Stimulated activated CD8-positive, alpha-beta memory T cell treated with anti-CD3 and anti-CD28 coated beads, Interleukin-12 subunit alpha, Interleukin-12 subunit beta, amount 100 ng/mL, for 24 hours (primary cell): ENCODE data around the gene GAD1.

Source experiments
- DNase-seq: peaks from one replicate; pipeline ENCODE4 v3.0.0-alpha.2; 2020; ENCODE audit errors: extremely low read depth

GAD1 gene

GRCh38 chr2:170845343-170845742 lies 28.7 kb downstream of the GAD1 start:
- DNase-seq, result no peak

GRCh38 chr2:170846314-170846713 lies 29.6 kb downstream of the GAD1 start:
- no peak for DNase-seq

- DNase-seq, result no peak
Observed at GRCh38 chr2:170847716-170848115, 31.0 kb downstream of the GAD1 start.

- DNase-seq, result no peak
Observed at GRCh38 chr2:170848587-170848986, 31.9 kb downstream of the GAD1 start.

- no peak for DNase-seq
Observed at GRCh38 chr2:170850251-170850650, 33.6 kb downstream of the GAD1 start.

GRCh38 chr2:170851635-170852034 lies 34.9 kb downstream of the GAD1 start:
- no peak for DNase-seq

- DNase-seq, result no peak
Observed at GRCh38 chr2:170856066-170856465, 39.4 kb downstream of the GAD1 start.

GRCh38 chr2:170862286-170862902 lies 45.7 kb downstream of the GAD1 start:
- no peak for DNase-seq

- DNase-seq, result no peak
Observed at GRCh38 chr2:170863087-170863486, 46.4 kb downstream of the GAD1 start.

- no peak for DNase-seq
Observed at GRCh38 chr2:170869036-170869435, 52.3 kb downstream of the GAD1 start.

- DNase-seq, result no peak
Observed at GRCh38 chr2:170869461-170869860, 52.8 kb downstream of the GAD1 start.

- peak; percentile 43 for DNase-seq
Observed at GRCh38 chr2:170873035-170873692, 56.5 kb downstream of the GAD1 start.

- DNase-seq, result no peak
Observed at GRCh38 chr2:170878066-170878465, 61.4 kb downstream of the GAD1 start.

- DNase-seq, result no peak
Observed at GRCh38 chr2:170878505-170878904, 61.8 kb downstream of the GAD1 start.

- no peak for DNase-seq
Observed at GRCh38 chr2:170881840-170882239, 65.2 kb downstream of the GAD1 start.

GRCh38 chr2:170882758-170883157 lies 66.1 kb downstream of the GAD1 start:
- no peak for DNase-seq

GRCh38 chr2:170883683-170884082 lies 67.0 kb downstream of the GAD1 start:
- no peak for DNase-seq

GRCh38 chr2:170885130-170885791 lies 68.6 kb downstream of the GAD1 start:
- DNase-seq, result no peak

GRCh38 chr2:170886386-170886785 lies 69.7 kb downstream of the GAD1 start:
- no peak for DNase-seq

GRCh38 chr2:170887496-170887895 lies 70.8 kb downstream of the GAD1 start:
- no peak for DNase-seq

- DNase-seq, result no peak
Observed at GRCh38 chr2:170887896-170888295, 71.2 kb downstream of the GAD1 start.

- no peak for DNase-seq
Observed at GRCh38 chr2:170891893-170892292, 75.2 kb downstream of the GAD1 start.

GRCh38 chr2:170892391-170892951 lies 75.8 kb downstream of the GAD1 start:
- no peak for DNase-seq
